SHP77 treated with DMSO at 0.1 percent for 48 hours (cell line): ENCODE data around the gene KANSL3.
"Not testable (repeated sequence)": the region's sequence is repeated elsewhere in the genome, so short reads cannot be mapped to it uniquely, and the experiment has no call there.

Experiments
- DNase-seq: peaks from one replicate; lab custom pipeline; 2025; lab: John Stamatoyannopoulos, UW

The KANSL3 gene

GRCh38 chr2:96557421-96557820 is 80.7 kb downstream of the KANSL3 start:
- DNase-seq, result not testable (repeated sequence)

GRCh38 chr2:96556441-96557330 is 81.4 kb downstream of the KANSL3 start:
- no peak for DNase-seq

- DNase-seq, result no peak
These were observed 82.9 kb downstream of the KANSL3 start for GRCh38 chr2:96555146-96555610.

- no peak for DNase-seq
These were observed 83.6 kb downstream of the KANSL3 start for GRCh38 chr2:96554293-96555145.

- not testable (repeated sequence) for DNase-seq
These were observed 84.2 kb downstream of the KANSL3 start for GRCh38 chr2:96553957-96554292.

- no peak for DNase-seq
These were observed 84.7 kb downstream of the KANSL3 start for GRCh38 chr2:96553176-96553956.

- no peak for DNase-seq
These were observed 85.6 kb downstream of the KANSL3 start for GRCh38 chr2:96552315-96553175.

GRCh38 chr2:96551605-96552314 is 86.4 kb downstream of the KANSL3 start:
- no peak for DNase-seq

- no peak for DNase-seq
These were observed 87.1 kb downstream of the KANSL3 start for GRCh38 chr2:96550787-96551604.

GRCh38 chr2:96549967-96550786 is 87.9 kb downstream of the KANSL3 start:
- DNase-seq, result no peak

GRCh38 chr2:96549466-96549785 is 88.7 kb downstream of the KANSL3 start:
- DNase-seq, result no peak

- DNase-seq, result no peak
These were observed 89.3 kb downstream of the KANSL3 start for GRCh38 chr2:96548558-96549465.

- no peak for DNase-seq
These were observed 90.4 kb downstream of the KANSL3 start for GRCh38 chr2:96547731-96548171.

GRCh38 chr2:96547203-96547641 is 90.9 kb downstream of the KANSL3 start:
- no peak for DNase-seq

- DNase-seq, result no peak
These were observed 91.3 kb downstream of the KANSL3 start for GRCh38 chr2:96546797-96547196.

- DNase-seq, result no peak
These were observed 91.8 kb downstream of the KANSL3 start for GRCh38 chr2:96546321-96546720.
